K562 (cell line): ENCODE measurements around the gene TMEM63A. TPM values are rescaled to one million over a fixed set of nuclear protein-coding genes. Genes with fewer than 3 reads are reported as not detected.

Experiments used
- AFF4 ChIP-seq: sonication (generic); formaldehyde crosslinking; IDR thresholded peaks from 2 replicates; pipeline ENCODE4 v1.8.0; 2023; ENCODE audit warnings: mild to moderate bottlenecking, missing genetic modification reagents
- ASH1L ChIP-seq: fragments of 450-650 bp; IDR thresholded peaks from 2 replicates; pipeline ENCODE4 v1.6.1; 2018; ENCODE audit warnings: borderline replicate concordance, mild to moderate bottlenecking, low read depth; ENCODE audit not compliant: partially characterized antibody
- BHLHE40 ChIP-seq: IDR thresholded peaks from 2 replicates; pipeline ENCODE4 v1.6.1; 2011; ENCODE audit warnings: low read length, improper control_type of control experiment
- CXXC5 ChIP-seq: fragments of 250-450 bp; sonication (Bioruptor Pico); IDR thresholded peaks from 2 replicates; pipeline ENCODE4 v1.8.0; 2022; ENCODE audit warnings: inconsistent platforms, mild to moderate bottlenecking, moderate library complexity
- ESRRA ChIP-seq: fragments of 450-650 bp; IDR thresholded peaks from 2 replicates; pipeline ENCODE4 v1.6.1; 2014; ENCODE audit warnings: low read depth, mild to moderate bottlenecking, moderate library complexity, borderline replicate concordance
- HDAC1 ChIP-seq, 2 experiments: fragments of 450-650 bp; IDR thresholded peaks; 2 replicates each; pipeline ENCODE4 v1.6.1; 2016 to 2017; ENCODE audit warnings: inconsistent platforms in 1 of 2, mild to moderate bottlenecking in 1 of 2, moderate library complexity in 1 of 2
- L3MBTL2 ChIP-seq: fragments of 450-650 bp; IDR thresholded peaks from 2 replicates; pipeline ENCODE4 v1.6.1; 2016; ENCODE audit warnings: mild to moderate bottlenecking, moderate library complexity
- LARP7 ChIP-seq: fragments of 450-650 bp; IDR thresholded peaks from 2 replicates; pipeline ENCODE4 v1.6.1; 2016
- MYC ChIP-seq, 2 experiments: fragments of 250-450 bp in 1 of 2; sonication (Bioruptor Pico) in 1 of 2; IDR thresholded peaks; 2 replicates each; pipeline versions ENCODE4 v1.5.1 to v1.6.1; 2012 to 2021; ENCODE audit warnings: low read depth in 2 of 2, borderline replicate concordance in 1 of 2, improper control_type of control experiment in 1 of 2, low read length in 1 of 2, mild to moderate bottlenecking in 1 of 2, moderate library complexity in 1 of 2
- NCOR1 ChIP-seq: fragments of 450-650 bp; IDR thresholded peaks from 2 replicates; pipeline ENCODE4 v1.6.1; 2016; ENCODE audit warnings: mild to moderate bottlenecking, moderate library complexity
- NRF1 ChIP-seq, 2 experiments: fragments of 450-650 bp; IDR thresholded peaks in 1 of 2; conservative IDR thresholded peaks in 1 of 2; 2 replicates each; pipeline ENCODE4 v1.6.1; 2014; ENCODE audit warnings: mild to moderate bottlenecking in 2 of 2
- ZBTB17 ChIP-seq: fragments of 450-650 bp; formaldehyde crosslinking; IDR thresholded peaks from 2 replicates; pipeline ENCODE4 v1.4.0; 2020; ENCODE audit warnings: mild to moderate bottlenecking
- polyA plus RNA-seq, 8 experiments: library from polyadenylated mRNA; depleted of rRNA in 4 of 8; stranded (reverse) in 5 of 8; unstranded in 3 of 8; fragments of >200 nt; fragmentation: Nextera tagmentation in 2 of 8; fragmentation: Illumina TruSeq in 1 of 8; extraction: Ambion mirVana in 2 of 8; extraction: Trizol in 1 of 8; gene quantifications; 2 replicates each; pipeline versions ENCODE4 v1.2.1 to v1.2.3, GENCODE V29; 2011 to 2014; ENCODE audit warnings: inconsistent platforms in 1 of 8, missing spikeins in 1 of 8
- total RNA-seq, 7 experiments: library from RNA; depleted of rRNA in 6 of 7; stranded (reverse); fragments of >200 nt in 6 of 7; fragmentation: Illumina TruSeq in 2 of 7; extraction: Trizol in 2 of 7; gene quantifications; 2 replicates each; pipeline versions ENCODE4 v1.2.1 to v1.2.3, GENCODE V29; 2011 to 2021; ENCODE audit warnings: low replicate concordance in 1 of 7
- TF ChIP-seq, protein P1 (sequence below): fragments of 450-650 bp; formaldehyde crosslinking; IDR thresholded peaks from 2 replicates; pipeline ENCODE4 v1.4.0; 2020; ENCODE audit warnings: mild to moderate bottlenecking, moderate library complexity
- TF ChIP-seq, protein P2 (sequence below): fragments of 450-650 bp; IDR thresholded peaks from 2 replicates; pipeline ENCODE4 v1.6.1; 2017; ENCODE audit warnings: antibody characterized with exemption, mild to moderate bottlenecking

Gene TMEM63A
- total and polyA plus RNA-seq, 9 of the 15 experiments (the other 6 are each of a cell fraction or from before 2014, with no cell fraction given): 2.0 to 54.6 (median 17.5) TPM

GRCh38 chr1:225813214-225813964, 68.8 kb downstream of the TMEM63A start (continued):
- TF ChIP-seq, protein P1, sequence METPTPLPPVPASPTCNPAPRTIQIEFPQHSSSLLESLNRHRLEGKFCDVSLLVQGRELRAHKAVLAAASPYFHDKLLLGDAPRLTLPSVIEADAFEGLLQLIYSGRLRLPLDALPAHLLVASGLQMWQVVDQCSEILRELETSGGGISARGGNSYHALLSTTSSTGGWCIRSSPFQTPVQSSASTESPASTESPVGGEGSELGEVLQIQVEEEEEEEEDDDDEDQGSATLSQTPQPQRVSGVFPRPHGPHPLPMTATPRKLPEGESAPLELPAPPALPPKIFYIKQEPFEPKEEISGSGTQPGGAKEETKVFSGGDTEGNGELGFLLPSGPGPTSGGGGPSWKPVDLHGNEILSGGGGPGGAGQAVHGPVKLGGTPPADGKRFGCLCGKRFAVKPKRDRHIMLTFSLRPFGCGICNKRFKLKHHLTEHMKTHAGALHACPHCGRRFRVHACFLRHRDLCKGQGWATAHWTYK (CRISPR knock-in tag): peak; percentile 69; the same call in 1 of the 2 replicates
- TF ChIP-seq MYC (IDR thresholded peaks at IDR 0.05; ENCODE audit: low read depth, low read length): peak; percentile 45
- TF ChIP-seq MYC (CRISPR knock-in tag; IDR thresholded peaks at IDR 0.05; ENCODE audit: borderline replicate concordance, low read depth): no peak
- TF ChIP-seq CXXC5 (CRISPR knock-in tag): peak; percentile 44
- TF ChIP-seq ZBTB17 (CRISPR knock-in tag): 0 out of 2 replicates have a peak, but pooled peaks have one; percentile 48
- peak in 1 of 2 experiments; percentile 56; a peak in 1 of 4 replicates for TF ChIP-seq HDAC1 (IDR thresholded peaks at IDR 0.05)
- no peak for TF ChIP-seq ESRRA
- TF ChIP-seq, protein P2, sequence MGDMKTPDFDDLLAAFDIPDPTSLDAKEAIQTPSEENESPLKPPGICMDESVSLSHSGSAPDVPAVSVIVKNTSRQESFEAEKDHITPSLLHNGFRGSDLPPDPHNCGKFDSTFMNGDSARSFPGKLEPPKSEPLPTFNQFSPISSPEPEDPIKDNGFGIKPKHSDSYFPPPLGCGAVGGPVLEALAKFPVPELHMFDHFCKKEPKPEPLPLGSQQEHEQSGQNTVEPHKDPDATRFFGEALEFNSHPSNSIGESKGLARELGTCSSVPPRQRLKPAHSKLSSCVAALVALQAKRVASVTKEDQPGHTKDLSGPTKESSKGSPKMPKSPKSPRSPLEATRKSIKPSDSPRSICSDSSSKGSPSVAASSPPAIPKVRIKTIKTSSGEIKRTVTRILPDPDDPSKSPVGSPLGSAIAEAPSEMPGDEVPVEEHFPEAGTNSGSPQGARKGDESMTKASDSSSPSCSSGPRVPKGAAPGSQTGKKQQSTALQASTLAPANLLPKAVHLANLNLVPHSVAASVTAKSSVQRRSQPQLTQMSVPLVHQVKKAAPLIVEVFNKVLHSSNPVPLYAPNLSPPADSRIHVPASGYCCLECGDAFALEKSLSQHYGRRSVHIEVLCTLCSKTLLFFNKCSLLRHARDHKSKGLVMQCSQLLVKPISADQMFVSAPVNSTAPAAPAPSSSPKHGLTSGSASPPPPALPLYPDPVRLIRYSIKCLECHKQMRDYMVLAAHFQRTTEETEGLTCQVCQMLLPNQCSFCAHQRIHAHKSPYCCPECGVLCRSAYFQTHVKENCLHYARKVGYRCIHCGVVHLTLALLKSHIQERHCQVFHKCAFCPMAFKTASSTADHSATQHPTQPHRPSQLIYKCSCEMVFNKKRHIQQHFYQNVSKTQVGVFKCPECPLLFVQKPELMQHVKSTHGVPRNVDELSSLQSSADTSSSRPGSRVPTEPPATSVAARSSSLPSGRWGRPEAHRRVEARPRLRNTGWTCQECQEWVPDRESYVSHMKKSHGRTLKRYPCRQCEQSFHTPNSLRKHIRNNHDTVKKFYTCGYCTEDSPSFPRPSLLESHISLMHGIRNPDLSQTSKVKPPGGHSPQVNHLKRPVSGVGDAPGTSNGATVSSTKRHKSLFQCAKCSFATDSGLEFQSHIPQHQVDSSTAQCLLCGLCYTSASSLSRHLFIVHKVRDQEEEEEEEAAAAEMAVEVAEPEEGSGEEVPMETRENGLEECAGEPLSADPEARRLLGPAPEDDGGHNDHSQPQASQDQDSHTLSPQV: no peak
- TF ChIP-seq NRF1 (conservative IDR thresholded peaks at IDR 0.05 in 1 of 2, IDR thresholded peaks at IDR 0.05 in 1 of 2): peak; percentile 53 to 63; a peak in 3 of 4 replicates
- TF ChIP-seq L3MBTL2: peak; percentile 51; the same call in 1 of the 2 replicates
- no peak for TF ChIP-seq LARP7
- no peak for TF ChIP-seq ASH1L
- no peak for TF ChIP-seq AFF4 (CRISPR knock-in tag)
- no peak for TF ChIP-seq NCOR1
- TF ChIP-seq BHLHE40: no peak
